ENCODE data around the gene C6orf136. TPM values are rescaled to one million over a fixed set of nuclear protein-coding genes. Genes with fewer than 3 reads are reported as not detected.
"Not testable (repeated sequence)": the region's sequence is repeated elsewhere in the genome, so short reads cannot be mapped to it uniquely, and the experiment has no call there.

C6orf136 gene
- total RNA-seq, 4 donors from 2014 or later, result 13.5 to 21.4 (median 20.7) TPM

DNA sequence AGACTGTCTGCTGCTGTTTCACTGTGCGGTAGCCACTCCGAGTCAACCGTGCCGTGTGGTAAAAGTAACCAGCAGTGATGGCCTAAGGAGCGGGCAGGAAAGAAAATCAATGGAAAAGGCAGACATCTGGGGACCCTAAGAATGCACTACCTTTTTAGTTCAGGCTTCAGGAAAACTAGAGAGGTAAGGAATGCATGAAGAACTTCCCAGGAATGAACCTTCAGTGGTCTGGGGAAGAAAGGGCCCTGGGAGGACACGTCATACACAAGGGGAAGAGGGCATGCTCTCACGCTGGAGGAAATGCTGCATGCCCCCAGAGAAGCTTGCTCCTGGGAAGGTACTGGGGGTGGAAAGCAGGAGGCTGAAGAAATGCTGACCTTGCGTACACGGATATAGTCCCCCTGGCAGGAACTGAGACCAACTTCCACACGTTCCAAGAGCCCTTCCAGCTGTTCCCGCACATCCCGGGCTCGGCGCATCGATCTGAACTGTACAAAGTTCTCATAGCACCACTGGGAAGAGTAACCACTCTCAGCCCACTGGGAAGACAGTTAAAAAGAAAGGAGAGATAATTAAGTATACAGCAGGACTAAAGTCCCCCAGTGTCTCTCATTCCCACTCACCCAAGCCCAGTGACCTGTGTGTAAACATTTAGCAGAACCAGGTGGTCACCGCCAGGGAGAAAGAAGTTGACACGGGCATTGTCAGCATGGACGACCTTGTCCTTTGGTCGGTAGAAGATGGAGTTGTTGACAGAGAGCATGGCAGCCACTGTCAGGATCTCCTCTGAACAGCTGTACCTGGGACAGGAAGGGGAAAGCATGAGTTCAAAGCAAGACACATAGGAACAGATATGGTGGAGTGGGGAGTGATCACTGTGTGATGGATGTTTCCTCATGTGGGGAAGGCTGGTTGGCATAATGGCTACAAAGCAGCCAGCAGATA, 8.1 kb downstream of the C6orf136 start:
- Histone ChIP-seq H3K27me3 (no peaks in the 10 kb centered on the region), H3K4me1 (no peaks in the 10 kb centered on the region), H3K27ac (no peak overlapping the region), H3K4me3 (no peak overlapping the region), H3K36me3 (peaks cover 0 to 97% (median 54%) of the 10 kb centered on the region in 3 donors), H3K9me3 (no peaks in the 10 kb centered on the region)
- no peak for DNase-seq (ENCODE audit: low spot score in 2 of 2)
- no peak for TF ChIP-seq EP300 (IDR thresholded peaks at IDR 0.05)
- TF ChIP-seq, protein P1, sequence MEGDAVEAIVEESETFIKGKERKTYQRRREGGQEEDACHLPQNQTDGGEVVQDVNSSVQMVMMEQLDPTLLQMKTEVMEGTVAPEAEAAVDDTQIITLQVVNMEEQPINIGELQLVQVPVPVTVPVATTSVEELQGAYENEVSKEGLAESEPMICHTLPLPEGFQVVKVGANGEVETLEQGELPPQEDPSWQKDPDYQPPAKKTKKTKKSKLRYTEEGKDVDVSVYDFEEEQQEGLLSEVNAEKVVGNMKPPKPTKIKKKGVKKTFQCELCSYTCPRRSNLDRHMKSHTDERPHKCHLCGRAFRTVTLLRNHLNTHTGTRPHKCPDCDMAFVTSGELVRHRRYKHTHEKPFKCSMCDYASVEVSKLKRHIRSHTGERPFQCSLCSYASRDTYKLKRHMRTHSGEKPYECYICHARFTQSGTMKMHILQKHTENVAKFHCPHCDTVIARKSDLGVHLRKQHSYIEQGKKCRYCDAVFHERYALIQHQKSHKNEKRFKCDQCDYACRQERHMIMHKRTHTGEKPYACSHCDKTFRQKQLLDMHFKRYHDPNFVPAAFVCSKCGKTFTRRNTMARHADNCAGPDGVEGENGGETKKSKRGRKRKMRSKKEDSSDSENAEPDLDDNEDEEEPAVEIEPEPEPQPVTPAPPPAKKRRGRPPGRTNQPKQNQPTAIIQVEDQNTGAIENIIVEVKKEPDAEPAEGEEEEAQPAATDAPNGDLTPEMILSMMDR (IDR thresholded peaks at IDR 0.05), result no peak
- no peak for TF ChIP-seq POLR2A (IDR thresholded peaks at IDR 0.05)
- WGBS, 2 donors, result 91% methylated on average over 19 of the region's 19 CpGs

DNA sequence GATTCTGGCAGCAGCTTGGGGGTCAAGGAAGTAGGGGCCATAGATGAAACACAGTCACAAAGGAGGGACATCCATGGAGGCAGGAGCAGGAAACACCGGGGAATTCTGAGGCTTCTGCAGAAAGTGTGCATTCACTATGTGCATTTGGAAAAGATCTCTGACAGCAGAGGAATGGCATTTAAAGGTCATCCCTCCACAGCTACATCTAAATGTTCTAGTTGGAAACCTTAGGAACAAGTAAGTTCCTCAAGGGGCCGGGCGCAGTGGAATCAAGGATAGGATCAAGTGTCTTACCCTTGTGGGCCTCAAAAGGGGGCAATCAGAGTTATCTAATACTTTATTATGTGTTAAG, 8.8 kb downstream of the C6orf136 start:
- WGBS, 2 donors, result 71 to 75% methylated on average over 3 of the region's 3 CpGs
- Histone ChIP-seq H3K9me3 (no peaks in the 10 kb centered on the region), H3K36me3 (peaks cover 0 to 100% (median 54%) of the 10 kb centered on the region in 3 donors), H3K27me3 (no peaks in the 10 kb centered on the region), H3K4me1 (no peaks in the 10 kb centered on the region), H3K27ac (no peak overlapping the region), H3K4me3 (no peak overlapping the region)
- no peak for DNase-seq (ENCODE audit: low spot score in 2 of 2)
- TF ChIP-seq, protein P1 (IDR thresholded peaks at IDR 0.05), result no peak
- no peak for TF ChIP-seq POLR2A (IDR thresholded peaks at IDR 0.05)

DNA sequence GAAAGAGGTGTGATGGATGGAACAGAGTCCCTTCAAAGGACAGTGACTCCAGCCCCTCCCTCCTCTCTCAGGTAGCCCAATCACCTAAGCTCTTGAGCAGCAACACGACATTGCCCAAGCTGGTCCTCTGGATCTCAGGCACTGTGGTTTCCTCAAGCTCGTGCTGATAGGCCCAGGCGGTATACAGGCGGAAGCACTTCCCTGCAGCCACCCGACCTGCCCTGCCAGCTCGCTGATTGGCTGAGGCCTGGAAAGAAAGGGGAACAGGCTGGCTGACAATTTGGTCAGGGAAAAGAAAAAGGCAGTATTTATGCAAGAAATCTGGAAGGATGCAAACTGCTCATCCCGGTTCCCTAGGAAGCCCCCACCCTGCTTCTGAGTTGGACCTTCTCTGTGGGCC, 9.6 kb downstream of the C6orf136 start:
- Histone ChIP-seq H3K27me3 (no peaks in the 10 kb centered on the region), H3K4me1 (no peaks in the 10 kb centered on the region), H3K9me3 (no peaks in the 10 kb centered on the region), H3K36me3 (peaks cover 2 to 100% (median 48%) of the 10 kb centered on the region in 3 donors), H3K27ac (no peak overlapping the region), H3K4me3 (no peak overlapping the region)
- DNase-seq (ENCODE audit: low spot score in 2 of 2), result no peak
- 68 to 75% methylated on average over 7 of the region's 7 CpGs for WGBS, 2 donors
- TF ChIP-seq EP300 (IDR thresholded peaks at IDR 0.05) (no peak), POLR2A (IDR thresholded peaks at IDR 0.05) (no peak)
- TF ChIP-seq, protein P1 (IDR thresholded peaks at IDR 0.05), result no peak

DNA sequence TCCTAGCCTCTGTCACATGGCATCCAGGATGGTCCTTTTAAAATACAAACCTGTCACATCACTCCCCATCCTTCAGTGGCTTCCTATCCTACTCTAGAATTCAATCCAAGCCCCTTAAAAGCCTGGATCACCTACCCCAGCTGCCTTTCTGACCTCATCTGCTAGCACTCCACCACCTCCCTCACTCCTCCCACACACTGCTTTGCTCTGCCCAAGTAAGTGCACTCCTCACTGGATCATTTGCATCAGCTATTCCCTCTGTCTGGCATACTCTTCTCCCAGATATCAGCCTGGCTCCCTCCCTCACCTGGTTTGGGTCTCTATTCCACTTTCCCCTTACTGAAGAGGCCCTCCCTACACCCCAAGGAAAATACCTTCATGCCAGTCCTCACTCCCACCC, 10.5 kb downstream of the C6orf136 start:
- H3K27ac ChIP-seq, result no peak overlapping the region
- H3K36me3 ChIP-seq, result peaks cover 2 to 100% (median 50%) of the 10 kb centered on the region in 3 donors

DNA sequence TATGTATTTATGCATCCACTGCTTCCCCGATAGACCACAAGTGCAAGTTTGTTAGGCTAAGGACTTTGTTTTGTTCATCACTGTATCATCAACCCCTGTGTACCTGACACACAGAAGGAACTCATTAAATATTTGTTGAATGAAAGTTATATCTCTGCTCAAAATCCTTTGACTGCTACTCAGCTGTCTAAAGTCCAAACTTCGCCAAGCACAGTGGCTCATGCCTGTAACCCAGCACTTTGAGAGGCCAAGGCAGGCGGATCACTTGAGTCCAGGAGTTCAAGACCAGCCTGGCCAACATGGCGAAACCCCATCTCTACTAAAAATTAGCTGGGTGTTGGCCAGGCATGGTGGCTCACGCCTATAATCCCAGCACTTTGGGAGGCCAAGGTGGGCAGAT, 11.0 kb downstream of the C6orf136 start:
- H3K4me3 ChIP-seq; H3K27ac ChIP-seq; H3K27me3 ChIP-seq; H3K9me3 ChIP-seq; DNase-seq (ENCODE audit: low spot score in 2 of 2); H3K4me1 ChIP-seq: not testable (repeated sequence)
- WGBS, 2 donors, result 89 to 90% methylated on average over 5 of the region's 5 CpGs
- peaks cover 2 to 100% (median 50%) of the 10 kb centered on the region in 3 donors for H3K36me3 ChIP-seq

More for the DNA sequence above, 10.5 kb downstream of the C6orf136 start:
- Histone ChIP-seq H3K4me1 (no peaks in the 10 kb centered on the region), H3K9me3 (no peaks in the 10 kb centered on the region), H3K27me3 (no peaks in the 10 kb centered on the region), H3K4me3 (no peak overlapping the region)
- DNase-seq (ENCODE audit: low spot score in 2 of 2), result no peak
- TF ChIP-seq, protein P1 (IDR thresholded peaks at IDR 0.05), result no peak
- TF ChIP-seq EP300 (IDR thresholded peaks at IDR 0.05), result no peak
- no peak for TF ChIP-seq POLR2A (IDR thresholded peaks at IDR 0.05)

Data from tibial nerve (tissue), 4 donors.